Caco-2 (cell line): ENCODE results near the gene AHDC1. TPM values are rescaled to one million over a fixed set of nuclear protein-coding genes. Genes with fewer than 3 reads are reported as not detected.

ENCODE experiments used
- BruUV-seq: library from RNA; stranded (reverse); fragments of 400-500 nt; replicated peaks from 2 replicates; lab custom pipeline; 2021; lab: Mats Ljungman, UMichigan
- CTCF ChIA-PET: fragments of 300-600 bp; sonication (Branson Sonifier 250); formaldehyde crosslinking; loops from one replicate; lab custom pipeline; 2022; ENCODE audit warnings: antibody characterized with exemption; lab: Charles Lee
- POLR2A ChIA-PET: fragments of 300-600 bp; sonication (Branson Sonifier 250); formaldehyde crosslinking; loops from one replicate; lab custom pipeline; 2022; ENCODE audit warnings: antibody characterized with exemption; lab: Charles Lee
- DNase-seq, 2 experiments: peaks; one replicate each; pipeline versions ENCODE4 v3.0.0 to v3.0.0-alpha.2; 2020 to 2022
- H3K27me3 ChIP-seq: replicated peaks from 2 replicates; pipeline ENCODE4 v1.6.0; 2011; ENCODE audit warnings: low read length; ENCODE audit not compliant: control insufficient read depth, insufficient read depth
- H3K36me3 ChIP-seq: 2 replicates; pipeline ENCODE4 v1.5.1; 2011; ENCODE audit warnings: low read length; ENCODE audit not compliant: control insufficient read depth, insufficient read depth
- H3K4me1 ChIP-seq: fragments of 250-450 bp; sonication (Bioruptor Pico); 2 replicates; pipeline ENCODE4 v1.5.1; 2020; ENCODE audit warnings: mild to moderate bottlenecking
- H3K4me3 ChIP-seq: 2 replicates; pipeline ENCODE4 v1.5.1; 2011; ENCODE audit warnings: low read depth, mild to moderate bottlenecking, control low read depth, low read length
- H3K9me3 ChIP-seq: fragments of 250-450 bp; sonication (Bioruptor Pico); 2 replicates; pipeline ENCODE4 v1.5.1; 2020; ENCODE audit warnings: mild to moderate bottlenecking, moderate library complexity
- H3K27ac Mint-ChIP-seq: one replicate; pipeline ENCODE4 v1.8.0; 2022; ENCODE audit warnings: mixed read lengths; ENCODE audit not compliant: unreplicated experiment
- H3K27me3 Mint-ChIP-seq: one replicate; pipeline ENCODE4 v1.8.0; 2022; ENCODE audit warnings: mixed read lengths; ENCODE audit not compliant: insufficient read depth, unreplicated experiment
- H3K36me3 Mint-ChIP-seq: one replicate; pipeline ENCODE4 v1.8.0; 2022; ENCODE audit warnings: mild to moderate bottlenecking, mixed read lengths; ENCODE audit not compliant: insufficient read depth, unreplicated experiment
- H3K4me1 Mint-ChIP-seq: one replicate; pipeline ENCODE4 v1.8.0; 2022; ENCODE audit warnings: low read depth, mixed read lengths; ENCODE audit not compliant: unreplicated experiment
- H3K4me3 Mint-ChIP-seq: one replicate; pipeline ENCODE4 v1.8.0; 2022; ENCODE audit warnings: mild to moderate bottlenecking, moderate library complexity, mixed read lengths; ENCODE audit not compliant: unreplicated experiment
- H3K9me3 Mint-ChIP-seq: one replicate; pipeline ENCODE4 v1.8.0; 2022; ENCODE audit warnings: mixed read lengths; ENCODE audit not compliant: unreplicated experiment
- CTCF ChIP-seq, 2 experiments: fragments of 200-600 bp in 1 of 2; IDR thresholded peaks; 1 replicate in 1 of 2; 2 replicates in 1 of 2; pipeline versions ENCODE4 v1.5.1 to v1.8.0; 2011 to 2022; ENCODE audit warnings: antibody characterized with exemption in 1 of 2, control low read depth in 1 of 2, inconsistent platforms in 1 of 2, low read depth in 1 of 2, low read length in 1 of 2, mild to moderate bottlenecking in 1 of 2, moderate library complexity in 1 of 2; ENCODE audit not compliant: insufficient read depth in 1 of 2, severe bottlenecking in 1 of 2, unreplicated experiment in 1 of 2
- intact Hi-C: fragments of 100-400 bp; cut with micrococcal nuclease; formaldehyde crosslinking; loops from one replicate; pipeline ENCODE4 v1.10.0; 2022; ENCODE audit not compliant: unreplicated experiment
- total RNA-seq: library from RNA; stranded (reverse); gene quantifications from 2 replicates; pipeline ENCODE4 v1.2.3, GENCODE V29; 2022

The AHDC1 gene
- total RNA-seq, 1 experiment from 2014 or later: 17.0 TPM

GRCh38 chr1:27615346-27616192 lies 11.6 kb upstream of the AHDC1 start:
- Histone ChIP-seq H3K9me3 (no peaks in the 10 kb centered on the region), H3K27me3 (no peaks in the 10 kb centered on the region), H3K4me1 (no peaks in the 10 kb centered on the region), H3K36me3 (no peaks in the 10 kb centered on the region), H3K4me3 (no peak overlapping the region)
- no peaks in the 10 kb centered on the region for H3K9me3 Mint-ChIP-seq
- ChIA-PET POLR2A (no interaction called here), CTCF (no interaction called here)
- H3K27ac Mint-ChIP-seq: no peak overlapping the region
- no peak overlapping the region for H3K4me3 Mint-ChIP-seq
- no peaks in the 10 kb centered on the region for H3K4me1 Mint-ChIP-seq
- TF ChIP-seq CTCF (IDR thresholded peaks at IDR 0.05; ENCODE audit: insufficient read depth in 1 of 2, low read depth in 1 of 2, low read length in 1 of 2, severe bottlenecking in 1 of 2, unreplicated experiment in 1 of 2): no peak
- BruUV-seq: no TSS peak
- no peak for DNase-seq
- intact Hi-C loops: no loop called here
- H3K27me3 Mint-ChIP-seq: no peaks in the 10 kb centered on the region
- H3K36me3 Mint-ChIP-seq: no peaks in the 10 kb centered on the region

- H3K4me3 Mint-ChIP-seq: no peak overlapping the region
- H3K27me3 Mint-ChIP-seq: no peaks in the 10 kb centered on the region
- BruUV-seq: no TSS peak
- H3K4me1 Mint-ChIP-seq: no peaks in the 10 kb centered on the region
- no peaks in the 10 kb centered on the region for H3K9me3 Mint-ChIP-seq
- Histone ChIP-seq H3K9me3 (no peaks in the 10 kb centered on the region), H3K27me3 (no peaks in the 10 kb centered on the region), H3K4me3 (no peak overlapping the region), H3K36me3 (no peaks in the 10 kb centered on the region), H3K4me1 (no peaks in the 10 kb centered on the region)
- intact Hi-C loops: no loop called here
- no peak overlapping the region for H3K27ac Mint-ChIP-seq
- H3K36me3 Mint-ChIP-seq: no peaks in the 10 kb centered on the region
- CTCF ChIA-PET: interaction anchor here (0.9 to 1.3 kb wide), 2 partner anchors 13 to 55 kb away, joined by 3 to 4 read pairs; no protein-coding TSS in a partner anchor
- POLR2A ChIA-PET: no interaction called here
- no peak for DNase-seq
- TF ChIP-seq CTCF (IDR thresholded peaks at IDR 0.05; ENCODE audit: insufficient read depth in 1 of 2, low read depth in 1 of 2, low read length in 1 of 2, severe bottlenecking in 1 of 2, unreplicated experiment in 1 of 2): no peak
These were observed 10.8 kb upstream of the AHDC1 start for GRCh38 chr1:27614625-27615344.

- H3K27ac Mint-ChIP-seq: no peak overlapping the region
- CTCF ChIA-PET: interaction anchor here (0.9 to 1.3 kb wide), 2 partner anchors 14 to 55 kb away, joined by 3 to 4 read pairs; no protein-coding TSS in a partner anchor
- Histone ChIP-seq H3K9me3 (no peaks in the 10 kb centered on the region), H3K27me3 (no peaks in the 10 kb centered on the region), H3K36me3 (no peaks in the 10 kb centered on the region), H3K4me1 (no peaks in the 10 kb centered on the region), H3K4me3 (no peak overlapping the region)
- no peaks in the 10 kb centered on the region for H3K36me3 Mint-ChIP-seq
- no peak for TF ChIP-seq CTCF (IDR thresholded peaks at IDR 0.05; ENCODE audit: insufficient read depth in 1 of 2, low read depth in 1 of 2, low read length in 1 of 2, severe bottlenecking in 1 of 2, unreplicated experiment in 1 of 2)
- BruUV-seq: no TSS peak
- H3K4me1 Mint-ChIP-seq: no peaks in the 10 kb centered on the region
- H3K4me3 Mint-ChIP-seq: no peak overlapping the region
- POLR2A ChIA-PET: no interaction called here
- no peak for DNase-seq
- intact Hi-C loops: no loop called here
- H3K27me3 Mint-ChIP-seq: no peaks in the 10 kb centered on the region
- no peaks in the 10 kb centered on the region for H3K9me3 Mint-ChIP-seq
These were observed 10.2 kb upstream of the AHDC1 start for GRCh38 chr1:27614043-27614624.
